GM19239 (cell line): ENCODE data around the gene ATP9B.

Source experiments
- DNase-seq: peaks from one replicate; pipeline ENCODE4 v3.0.0; 2011; ENCODE audit warnings: low spot score; ENCODE audit not compliant: insufficient read length
- FAIRE-seq: peaks from 2 replicates; lab custom pipeline; 2011; peaks lifted over from hg19 to GRCh38; lab: Jason Lieb, UNC

Gene ATP9B

DNA sequence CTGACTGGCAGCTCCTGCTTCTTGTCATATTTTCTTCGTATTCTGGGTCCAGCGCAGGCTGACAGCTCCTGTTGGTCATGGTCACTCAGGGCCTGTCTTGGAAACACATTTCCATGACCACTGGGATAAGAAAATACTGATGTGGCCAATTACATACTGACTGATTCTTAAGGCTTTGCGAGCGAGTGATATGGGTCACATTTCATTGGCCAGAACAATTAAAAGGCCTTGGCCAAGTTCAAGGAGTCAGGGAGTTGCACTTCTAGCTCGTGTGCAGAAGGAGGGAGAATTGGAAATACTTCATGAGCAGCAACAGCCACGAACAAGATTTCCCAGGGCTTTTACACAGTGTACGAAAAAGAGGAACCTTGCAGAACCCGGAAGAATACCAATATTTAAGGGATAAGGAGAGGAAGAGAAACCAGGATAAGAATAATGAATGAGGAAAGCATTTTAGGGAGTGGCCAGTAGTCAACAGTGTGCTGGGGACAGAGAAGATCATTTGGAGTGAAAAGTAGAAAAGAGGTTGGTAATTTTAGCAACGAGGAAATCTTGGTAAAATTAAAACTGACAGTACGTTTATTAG lies 149.5 kb downstream of the ATP9B start:
- DNase-seq (no peak), FAIRE-seq (no peak)

DNA sequence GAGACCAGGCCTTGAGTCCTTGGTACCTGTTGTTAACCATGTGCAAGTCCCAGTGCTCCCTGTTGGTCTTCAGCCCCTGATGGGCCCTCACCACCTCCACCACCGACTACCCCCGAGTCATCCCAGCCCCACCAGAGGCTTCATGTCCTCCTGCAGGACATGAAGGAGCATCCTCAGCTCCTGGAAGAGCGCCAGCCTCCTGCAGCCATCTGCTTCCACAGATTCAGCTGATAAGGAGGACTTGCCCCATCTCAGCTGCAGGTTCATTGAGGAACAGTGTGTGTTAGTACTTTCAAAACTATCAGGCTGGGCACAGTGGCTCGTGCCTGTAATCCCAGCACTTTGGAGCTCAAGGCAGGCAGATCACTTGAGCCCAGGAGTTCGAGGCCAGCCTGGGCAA lies 151.9 kb downstream of the ATP9B start:
- DNase-seq: no peak
- FAIRE-seq: no peak

DNA sequence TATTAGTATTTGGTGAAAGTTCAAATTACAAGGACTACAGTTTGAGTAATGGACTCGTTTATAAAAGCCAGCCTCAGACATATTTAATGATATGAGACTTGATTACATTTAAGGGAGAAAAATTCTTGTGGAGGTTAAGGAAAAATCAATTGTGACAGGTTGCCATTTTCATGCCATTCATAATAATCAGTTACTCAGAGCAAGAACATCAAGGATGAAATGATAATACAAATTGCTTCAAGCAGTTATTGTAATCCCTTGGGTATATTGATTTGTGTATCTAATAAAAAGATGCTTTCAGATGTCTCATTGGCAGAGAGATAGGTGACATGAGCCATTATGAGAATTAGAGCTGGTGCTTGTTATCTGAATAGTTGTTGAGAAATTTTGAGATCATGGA lies 153.6 kb downstream of the ATP9B start:
- FAIRE-seq (no peak), DNase-seq (no peak)

DNA sequence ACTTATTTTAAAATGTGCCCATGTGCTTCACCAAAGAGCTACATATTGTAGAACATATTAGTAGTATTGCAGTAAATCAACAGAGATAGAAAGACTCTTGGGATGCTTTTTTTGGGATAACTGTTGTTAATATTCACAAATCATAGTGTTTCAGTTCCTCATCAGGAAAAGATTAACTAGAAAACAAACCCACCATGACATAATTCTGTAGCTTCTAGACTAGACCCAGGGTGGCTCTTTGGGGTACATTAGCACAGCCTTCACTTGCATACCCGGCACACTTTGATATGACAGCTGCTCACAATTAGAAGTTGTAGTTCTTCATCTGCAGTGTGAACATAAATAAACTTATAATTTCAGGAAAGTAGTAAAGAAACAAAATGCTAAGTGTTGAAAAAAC lies 154.2 kb downstream of the ATP9B start:
- FAIRE-seq: no peak
- DNase-seq: no peak

DNA sequence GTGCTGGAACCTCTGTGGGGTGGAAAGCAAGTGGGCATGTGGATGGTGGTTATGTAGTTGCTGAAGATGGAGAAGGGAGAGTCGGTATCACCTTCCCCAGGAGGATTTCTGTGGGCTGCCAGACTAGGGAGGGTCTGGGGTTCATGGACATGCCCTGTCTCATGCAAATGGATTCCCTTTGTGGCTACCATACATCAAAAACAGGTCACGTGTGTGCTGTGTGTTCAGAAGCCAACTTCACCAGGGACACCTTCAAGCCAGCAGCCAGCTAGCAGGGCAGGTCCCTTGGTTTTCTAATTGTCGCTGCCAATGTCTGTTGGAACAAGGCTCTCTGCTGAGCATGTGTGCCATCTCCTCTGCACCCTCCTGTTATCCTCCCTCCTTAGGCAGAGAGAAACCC lies 155.2 kb downstream of the ATP9B start:
- no peak for FAIRE-seq
- no peak for DNase-seq

DNA sequence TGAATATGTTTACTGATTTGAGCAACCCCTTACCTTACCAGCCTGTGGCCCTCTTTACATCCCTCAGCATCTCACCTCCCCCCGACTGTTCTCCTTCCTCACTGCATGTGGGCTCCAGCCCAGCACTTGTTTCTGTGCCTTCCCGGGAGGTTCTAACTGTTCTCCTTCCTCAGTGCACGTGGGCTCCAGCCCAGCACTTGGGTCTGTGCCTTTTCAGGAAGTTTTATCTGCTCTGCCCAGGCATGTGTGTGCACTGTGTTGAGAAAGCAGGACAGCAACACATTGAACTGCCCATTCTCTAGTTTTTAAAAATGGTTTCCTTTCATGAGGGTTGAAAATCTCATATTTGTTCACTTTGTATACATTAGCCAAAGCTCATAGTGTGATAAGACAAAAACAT lies 158.4 kb downstream of the ATP9B start:
- FAIRE-seq: no peak
- DNase-seq: no peak

DNA sequence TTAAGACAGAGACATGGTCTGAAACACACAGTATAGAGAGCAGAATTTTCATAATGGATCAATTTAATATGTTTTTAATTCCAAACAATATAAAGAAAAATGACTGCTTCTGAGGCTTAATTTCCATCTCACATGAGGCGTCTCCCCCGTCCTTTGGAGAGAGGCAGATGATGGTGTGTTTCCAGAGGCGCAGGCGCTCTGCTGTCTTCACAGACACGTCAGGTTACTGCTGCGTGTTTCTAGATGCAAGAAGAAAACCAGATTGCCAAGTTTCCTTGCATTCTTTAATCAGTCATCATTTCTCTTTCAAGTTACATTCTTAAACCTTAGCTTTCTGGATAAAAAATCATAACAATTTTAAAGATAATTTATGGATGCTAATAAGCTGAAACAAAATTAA lies 160.2 kb downstream of the ATP9B start:
- DNase-seq (no peak), FAIRE-seq (no peak)

DNA sequence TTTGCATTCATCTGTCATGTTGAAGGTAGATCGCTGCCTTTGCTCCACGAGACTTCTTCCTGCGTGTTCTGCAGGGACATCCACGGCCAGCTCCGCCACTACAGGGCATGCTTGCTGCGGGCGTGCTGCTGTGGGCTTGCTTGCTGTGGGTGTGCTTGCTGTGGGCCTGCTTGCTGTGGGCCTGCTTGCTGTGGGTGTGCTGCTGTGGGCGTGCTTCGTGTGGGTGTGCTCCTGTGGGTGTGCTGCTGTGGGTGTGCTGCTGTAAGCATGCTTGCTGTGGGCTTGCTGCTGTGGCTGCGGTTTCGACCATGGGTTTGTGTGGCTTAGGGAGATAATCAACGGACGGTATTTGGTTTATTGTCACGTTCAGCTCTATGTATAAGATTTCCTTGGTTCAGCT lies 165.2 kb downstream of the ATP9B start:
- DNase-seq: no peak
- no peak for FAIRE-seq

DNA sequence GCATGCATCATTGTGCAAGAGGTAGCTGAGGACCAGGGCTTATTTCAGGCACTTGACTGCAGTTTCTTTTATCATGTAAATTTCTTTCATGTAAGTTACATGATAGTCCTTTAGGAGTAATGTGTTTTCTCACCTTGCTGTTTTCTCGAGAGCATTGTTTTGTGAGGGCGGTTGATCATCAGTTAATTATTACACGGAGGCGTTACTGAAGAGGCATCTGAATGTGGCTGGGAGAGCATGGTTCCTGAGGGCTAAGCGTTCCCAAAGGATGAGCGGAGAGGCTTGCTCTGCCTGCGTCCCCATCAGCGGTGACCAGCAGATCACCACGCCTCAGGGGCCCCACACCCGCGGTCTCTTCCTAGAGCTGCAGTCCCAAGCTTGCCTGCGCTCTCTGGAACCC lies 170.4 kb downstream of the ATP9B start:
- FAIRE-seq: no peak
- DNase-seq: no peak

DNA sequence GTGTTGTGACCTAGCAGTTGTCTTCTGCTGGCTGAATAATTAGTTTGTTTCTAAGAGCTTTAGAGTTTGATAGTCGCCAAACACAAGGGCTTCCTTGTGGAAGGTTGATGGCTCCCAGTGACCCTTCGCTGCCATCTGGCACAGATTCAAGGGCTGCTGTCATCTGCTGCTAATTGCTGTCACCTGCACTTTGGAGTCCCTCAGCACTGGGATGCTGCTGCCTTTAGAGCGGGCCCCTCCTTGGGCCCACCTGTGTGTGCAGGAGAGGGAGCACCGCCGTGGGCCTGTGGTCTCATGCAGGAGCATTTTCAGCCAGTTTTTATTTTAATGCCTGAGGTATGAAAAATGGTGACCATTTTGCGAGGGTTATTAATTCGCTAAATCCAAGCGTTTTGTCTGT lies 172.6 kb downstream of the ATP9B start:
- DNase-seq (no peak), FAIRE-seq (no peak)

DNA sequence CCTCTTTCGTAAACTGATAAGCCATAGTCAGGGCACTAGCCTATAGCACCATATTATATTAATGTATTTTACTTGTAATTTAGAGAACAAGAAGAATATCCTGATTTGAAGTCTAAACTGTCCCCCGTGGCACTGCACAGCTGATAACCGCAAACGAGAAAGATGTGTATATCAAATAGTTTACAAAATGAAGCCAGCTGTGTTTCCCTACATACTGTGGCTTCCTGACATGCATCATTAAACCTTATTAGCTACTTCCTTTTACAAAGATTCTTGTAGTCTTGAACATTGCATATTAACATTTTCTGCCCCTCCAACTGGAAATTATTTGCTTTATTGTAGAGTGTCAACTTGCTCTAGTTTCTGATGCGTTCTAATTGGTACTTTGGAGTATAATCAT lies 173.1 kb downstream of the ATP9B start:
- DNase-seq (no peak), FAIRE-seq (no peak)

DNA sequence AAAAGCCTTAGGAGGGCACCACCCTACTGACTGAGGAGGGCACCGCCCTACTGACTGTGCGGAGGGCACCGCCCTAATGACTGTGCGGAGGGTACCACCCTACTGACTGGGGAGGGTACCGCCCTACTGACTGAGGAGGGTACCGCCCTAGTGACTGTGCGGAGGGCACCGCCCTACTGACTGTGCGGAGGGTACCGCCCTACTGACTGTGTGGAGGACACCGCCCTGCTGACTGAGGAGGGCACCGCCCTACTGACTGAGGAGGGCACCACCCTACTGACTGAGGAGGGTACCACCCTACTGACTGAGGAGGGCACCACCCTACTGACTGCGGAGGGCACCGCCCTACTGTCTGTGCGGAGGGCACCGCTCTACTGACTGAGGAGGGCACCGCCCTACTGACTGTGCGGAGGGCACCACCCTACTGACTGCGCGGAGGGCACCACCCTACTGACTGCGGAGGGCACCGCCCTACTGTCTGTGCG lies 176.4 kb downstream of the ATP9B start:
- DNase-seq: no peak
- no peak for FAIRE-seq

DNA sequence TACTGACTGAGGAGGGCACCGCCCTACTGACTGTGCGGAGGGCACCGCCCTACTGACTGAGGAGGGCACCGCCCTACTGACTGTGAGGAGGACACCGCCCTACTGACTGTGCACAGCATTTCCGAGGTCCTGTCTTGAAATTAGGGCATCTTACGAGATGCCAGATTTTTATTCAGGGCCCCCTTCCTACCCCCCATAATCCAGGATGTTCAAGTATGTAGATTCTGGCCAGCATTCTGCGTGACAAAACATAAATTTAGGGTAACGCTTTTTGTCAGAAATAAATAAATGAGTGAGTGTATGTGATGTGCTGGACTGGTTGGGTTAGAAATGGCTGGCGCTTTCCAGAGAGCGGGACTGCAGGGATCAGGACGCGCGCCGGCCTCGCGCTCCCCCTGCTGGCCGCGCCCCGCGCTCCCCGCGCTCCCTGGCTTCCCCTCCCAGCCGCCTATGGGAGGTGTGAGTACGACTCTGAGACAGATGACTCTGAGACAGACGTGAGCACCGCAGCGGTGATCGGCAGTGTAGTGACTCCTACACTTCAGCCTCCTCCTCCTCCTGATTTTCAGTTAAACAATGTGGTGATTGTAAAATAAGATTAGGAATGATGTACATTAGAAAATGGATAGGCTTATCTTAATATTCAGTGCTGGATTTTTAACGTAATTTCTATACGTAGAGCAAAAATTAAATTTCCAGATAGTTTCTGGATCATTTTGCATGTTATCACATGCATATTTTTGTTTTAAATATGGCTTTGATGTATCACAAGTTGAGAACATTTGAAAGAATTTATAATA lies 177.3 kb downstream of the ATP9B start:
- DNase-seq (peak; percentile 67), FAIRE-seq (peak; percentile 81)

DNA sequence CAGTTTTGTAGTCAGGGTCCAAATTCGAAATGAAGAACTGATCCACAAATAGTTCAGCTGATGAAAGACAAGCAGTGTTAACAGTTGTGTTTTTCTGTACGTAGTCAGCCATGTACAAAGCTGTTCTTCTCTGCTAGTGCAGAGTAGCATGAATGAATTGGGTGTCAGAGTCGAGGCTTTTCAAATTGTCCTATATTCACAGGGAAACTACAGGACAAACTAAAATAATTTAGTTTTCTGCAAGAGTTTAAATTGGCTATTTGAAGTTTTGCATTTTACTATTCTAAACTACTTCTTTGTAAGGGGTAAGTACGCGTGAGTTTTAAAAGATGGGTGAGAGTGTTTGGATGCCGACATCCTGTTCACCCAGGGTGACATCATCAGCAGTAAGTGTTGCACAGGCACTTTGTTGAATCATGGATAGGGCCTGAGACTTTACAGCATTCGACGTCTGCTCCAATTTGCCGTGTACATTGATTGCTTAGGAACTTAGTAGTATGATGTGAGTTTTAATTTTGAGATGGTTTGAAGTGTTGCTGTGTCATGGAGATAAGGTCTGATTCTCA lies 179.4 kb downstream of the ATP9B start:
- DNase-seq (no peak), FAIRE-seq (no peak)

DNA sequence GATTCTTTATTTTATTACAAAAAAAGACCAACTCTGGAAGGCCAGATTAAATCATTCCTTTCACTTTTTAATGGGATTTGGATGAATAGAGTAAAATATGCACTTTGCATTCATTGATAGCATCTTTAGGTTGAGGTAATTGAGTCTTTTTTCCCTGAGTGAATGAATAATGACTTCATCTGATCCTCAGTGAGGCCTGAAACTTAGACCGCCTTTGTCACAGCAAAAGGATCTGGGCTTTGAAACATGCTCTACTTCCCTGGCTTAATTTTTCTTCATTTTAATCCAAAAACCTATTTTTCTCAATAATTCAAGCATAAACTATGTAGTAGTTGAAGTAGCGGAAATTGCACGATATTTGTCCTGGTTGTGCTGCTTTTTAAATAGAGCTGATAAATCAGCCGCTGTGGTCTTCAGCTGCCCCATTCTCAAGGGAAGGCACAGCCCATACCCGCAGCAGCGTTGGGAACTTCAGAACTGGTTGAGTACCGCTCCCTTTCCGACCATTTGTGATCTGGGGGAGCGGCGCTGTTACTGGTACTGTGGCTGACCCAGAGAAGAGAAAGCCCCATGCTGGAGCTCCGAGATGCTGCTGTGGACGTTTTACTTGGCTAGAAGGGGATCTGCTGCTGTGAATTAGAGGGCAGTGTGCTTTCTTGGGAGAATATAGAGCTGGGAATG lies 181.2 kb downstream of the ATP9B start:
- FAIRE-seq: no peak
- no peak for DNase-seq

DNA sequence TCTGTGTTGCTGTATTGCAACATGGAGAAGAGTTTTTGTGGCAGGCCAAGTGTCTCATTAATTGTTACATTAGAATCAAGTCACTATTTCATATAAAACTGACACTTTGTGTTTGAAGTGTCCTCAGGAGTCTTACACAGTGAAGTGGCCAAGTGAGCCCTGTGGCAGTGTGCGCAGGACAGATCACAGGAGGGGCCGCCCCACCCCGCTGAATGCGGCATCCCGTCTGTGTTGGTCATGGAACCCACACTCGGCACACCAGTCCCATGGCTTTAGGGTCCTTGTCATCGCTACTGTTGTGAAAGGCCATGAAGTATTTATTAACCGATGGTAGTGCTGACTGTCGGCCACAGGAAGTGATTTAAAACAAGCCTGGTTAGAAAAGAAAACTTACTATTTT lies 181.8 kb downstream of the ATP9B start:
- DNase-seq: no peak
- no peak for FAIRE-seq

DNA sequence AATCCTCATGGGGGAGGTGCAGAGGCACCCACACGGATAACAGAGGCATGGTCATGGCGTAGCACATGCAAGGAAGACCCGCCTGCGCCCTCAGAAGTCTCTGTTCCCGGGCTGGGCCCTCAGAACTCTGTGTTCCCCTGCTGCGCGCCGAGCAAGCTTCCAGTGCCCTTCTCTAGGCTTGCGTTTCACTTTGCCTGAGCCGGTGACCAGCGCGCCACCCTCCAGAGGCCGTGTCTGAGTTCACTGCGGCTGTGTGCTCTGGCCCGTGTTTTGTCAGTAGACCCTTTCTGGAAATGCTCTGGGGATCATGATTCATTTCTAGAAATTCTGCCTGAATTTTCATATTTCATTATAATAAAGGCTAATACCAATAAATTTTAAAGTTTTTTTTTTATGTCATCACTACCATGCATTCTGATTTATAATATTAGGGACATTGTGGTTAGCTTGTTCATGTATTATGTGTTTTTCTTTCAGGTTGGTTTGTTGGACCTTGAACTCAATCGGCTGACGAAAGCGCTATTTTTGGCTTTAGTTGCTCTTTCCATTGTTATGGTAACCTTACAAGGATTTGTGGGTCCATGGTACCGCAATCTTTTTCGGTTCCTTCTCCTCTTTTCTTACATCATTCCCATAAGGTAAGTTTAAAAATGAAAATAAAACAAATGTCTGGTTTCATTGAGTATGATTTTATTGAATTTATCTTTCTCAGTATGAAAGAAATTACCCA lies 183.9 kb downstream of the ATP9B start:
- DNase-seq (no peak), FAIRE-seq (no peak)

DNA sequence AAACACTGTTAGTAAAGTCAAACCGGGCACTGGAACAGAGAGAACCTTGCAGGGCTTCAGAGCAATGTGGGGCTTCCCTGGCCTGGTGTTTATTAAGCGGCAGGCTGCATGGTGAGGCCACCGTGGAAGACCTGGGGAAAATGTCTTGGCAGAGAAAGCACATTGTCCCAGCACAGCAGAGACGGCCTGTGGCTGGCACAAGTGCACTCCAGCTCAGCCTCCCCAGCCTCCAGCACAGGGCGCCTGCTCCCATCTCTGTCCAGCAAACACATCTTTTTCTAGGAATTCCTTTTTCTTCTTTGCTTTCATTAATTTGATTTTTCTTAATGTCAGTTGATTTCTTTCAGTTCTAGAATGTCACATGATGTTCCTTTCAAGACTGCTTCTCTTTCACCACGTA lies 188.3 kb downstream of the ATP9B start:
- FAIRE-seq: no peak
- DNase-seq: no peak

DNA sequence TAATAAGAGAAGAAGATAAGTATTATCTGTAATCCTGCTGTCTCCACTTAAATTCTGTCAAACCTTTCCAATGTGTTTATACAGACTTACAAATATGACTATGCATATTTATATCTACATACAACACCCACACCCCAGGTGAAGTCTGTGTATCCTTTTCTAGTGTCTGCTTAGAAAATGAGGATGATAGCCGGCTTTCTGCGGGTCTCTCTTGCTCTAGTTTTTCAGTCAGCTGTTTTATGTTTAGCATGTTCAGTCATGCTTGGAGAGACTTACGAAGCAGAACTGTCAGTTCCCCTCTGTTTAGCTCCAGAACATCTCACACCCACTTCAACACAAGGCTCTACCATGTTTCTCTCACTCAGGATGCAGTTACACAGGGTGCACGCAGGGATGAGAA lies 189.3 kb downstream of the ATP9B start:
- FAIRE-seq: peak; percentile 49
- DNase-seq: no peak

DNA sequence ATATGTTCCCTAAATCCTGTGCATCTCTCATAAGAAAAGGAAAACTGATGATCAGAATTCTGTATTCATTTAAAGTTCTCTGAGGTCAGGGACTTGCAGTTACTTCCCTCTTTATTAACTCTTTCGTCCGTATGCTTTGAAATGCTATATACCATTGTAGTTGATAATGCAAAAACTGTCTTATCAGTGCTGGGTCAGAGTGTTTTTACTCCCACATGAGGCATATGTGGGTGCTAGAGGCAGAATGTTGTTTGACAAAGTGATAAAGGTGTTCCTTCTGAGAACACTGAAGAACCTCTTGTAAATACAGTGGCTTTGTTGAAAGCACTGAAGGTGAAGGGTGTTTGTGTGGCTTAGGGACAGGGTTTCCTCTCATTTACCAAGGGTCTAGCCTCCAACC lies 190.0 kb downstream of the ATP9B start:
- no peak for FAIRE-seq
- DNase-seq: no peak

DNA sequence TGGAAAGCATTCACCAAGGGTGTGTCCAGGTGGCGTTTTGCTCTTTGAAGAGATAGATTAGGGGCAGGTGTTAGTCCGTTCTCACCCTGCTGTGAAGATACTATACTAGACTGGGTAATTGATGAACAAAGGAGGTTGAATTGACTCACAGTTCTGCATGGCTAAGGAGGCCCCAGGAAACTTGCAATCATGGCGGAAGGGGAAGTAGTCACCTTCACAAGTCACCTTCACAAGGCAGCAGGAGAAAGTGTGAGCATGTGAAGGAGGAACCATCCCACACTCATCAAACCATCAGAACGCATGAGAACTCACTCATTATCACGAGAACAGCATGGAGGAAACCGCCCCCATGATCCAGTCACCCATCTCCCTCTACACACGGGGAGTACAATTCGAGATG lies 190.8 kb downstream of the ATP9B start:
- DNase-seq (no peak), FAIRE-seq (no peak)
